Measurements from ENCODE around the gene MYRF. TPM values are rescaled to one million over a fixed set of nuclear protein-coding genes. Genes with fewer than 3 reads are reported as not detected.
A peak's percentile ranks its signal among the peaks of the same experiment; 100 is the strongest.

MYRF gene
- total RNA-seq, 1 experiment from 2014 or later, result not detected

DNA sequence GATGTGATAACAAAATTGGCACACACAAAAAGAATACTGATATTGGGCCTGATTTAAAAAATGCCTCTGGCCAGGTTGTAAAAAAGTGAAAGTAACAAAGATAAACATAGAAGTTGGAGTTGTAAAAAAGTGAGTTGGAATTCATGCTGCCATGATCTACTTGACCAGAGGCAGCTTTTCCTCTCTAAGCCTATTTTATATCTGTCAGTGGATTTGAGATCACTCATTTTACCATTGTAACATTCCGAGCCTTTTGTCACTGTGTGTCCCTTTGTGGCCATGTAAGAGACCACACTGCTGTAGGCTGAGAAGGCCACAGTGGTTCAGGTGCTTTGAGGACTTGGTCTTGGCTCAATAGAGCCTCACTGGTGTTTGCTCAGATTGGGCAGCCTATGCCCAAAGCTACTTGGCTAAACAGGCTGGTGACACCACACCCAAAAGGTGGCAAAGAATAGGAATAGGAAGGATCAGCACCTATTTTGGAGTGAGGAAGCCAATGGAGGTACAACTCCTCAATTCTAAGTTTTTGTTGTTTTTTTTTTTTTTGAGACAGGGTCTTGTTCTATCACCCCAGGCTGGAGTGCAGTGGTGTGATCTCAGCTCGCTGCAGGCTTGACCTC lies 47.3 kb downstream of the MYRF start:
- Histone ChIP-seq H3K36me3 (ENCODE audit: insufficient read depth, low read length) (peaks cover 25% of the 10 kb centered on the region), H3K4me2 (ENCODE audit: low read depth, low read length, poor library complexity, severe bottlenecking) (no peak overlapping the region), H3K4me3 (ENCODE audit: low read length) (no peak overlapping the region), H3K9me3 (ENCODE audit: low read length) (no peaks in the 10 kb centered on the region), H3K27ac (ENCODE audit: low read length) (no peak overlapping the region), H3K27me3 (ENCODE audit: low read length) (no peaks in the 10 kb centered on the region), H3K9ac (ENCODE audit: low read length) (no peak overlapping the region), H3K79me2 (ENCODE audit: low read length) (peaks cover 33% of the 10 kb centered on the region), H3K4me1 (ENCODE audit: low read length) (peaks cover 11% of the 10 kb centered on the region), H2AFZ (ENCODE audit: low read length) (no peak overlapping the region), H3K9me2 (replicated peaks; ENCODE audit: insufficient read depth, low read length) (no peaks in the 10 kb centered on the region), H4K20me1 (ENCODE audit: insufficient read depth, low read depth, low read length) (0 out of 2 replicates have a peak, but pooled peaks cover 7% of the 10 kb centered on the region)
- no peak for DNase-seq

DNA sequence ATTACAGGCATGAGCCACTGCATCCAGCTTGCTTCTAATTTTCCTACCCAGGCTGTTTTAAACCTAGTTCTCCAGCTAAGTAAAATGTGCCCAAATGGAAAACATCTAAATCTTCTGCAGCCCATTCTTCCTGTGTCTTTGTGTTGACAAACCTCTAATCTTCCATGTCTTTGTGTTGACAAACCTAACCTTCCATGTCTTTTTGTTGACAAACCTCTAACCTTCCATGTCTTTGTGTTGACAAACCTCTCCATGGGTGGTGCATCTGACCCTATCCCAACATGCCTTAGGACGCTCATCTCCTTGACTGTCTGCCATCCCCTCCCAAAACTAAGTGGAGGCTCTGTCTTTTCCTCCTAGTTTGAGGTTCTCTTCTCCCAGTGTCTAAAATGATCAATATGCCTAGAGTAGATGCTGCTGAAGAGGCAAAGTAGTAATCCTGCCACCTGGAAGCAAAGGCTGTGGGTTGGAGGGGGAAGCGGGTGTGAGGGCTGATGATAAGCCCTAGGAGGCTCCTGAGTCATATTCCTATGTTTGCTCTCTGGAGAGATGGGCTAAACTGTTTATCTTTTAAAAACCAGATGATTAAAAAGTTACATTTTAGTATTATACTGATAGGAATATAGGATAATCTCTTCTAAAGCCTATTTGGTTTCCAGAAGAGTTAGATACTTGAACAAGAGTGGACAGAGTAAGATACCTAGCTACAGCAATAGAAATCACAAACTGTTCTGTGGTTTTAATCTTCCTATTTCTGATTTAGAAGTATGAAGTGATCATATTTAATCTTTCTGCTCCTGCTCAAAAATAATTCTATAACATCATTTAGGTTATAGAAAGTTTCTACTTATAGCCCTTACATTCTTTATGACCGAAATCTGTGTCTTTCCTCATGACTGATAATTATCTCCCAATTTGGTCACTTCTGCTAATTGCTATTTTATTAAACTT lies 48.2 kb downstream of the MYRF start:
- peaks cover 7% of the 10 kb centered on the region for H3K4me1 ChIP-seq (ENCODE audit: low read length)
- H3K4me2 ChIP-seq (ENCODE audit: low read depth, low read length, poor library complexity, severe bottlenecking), result no peak overlapping the region
- no peak overlapping the region for H3K9ac ChIP-seq (ENCODE audit: low read length)

DNA sequence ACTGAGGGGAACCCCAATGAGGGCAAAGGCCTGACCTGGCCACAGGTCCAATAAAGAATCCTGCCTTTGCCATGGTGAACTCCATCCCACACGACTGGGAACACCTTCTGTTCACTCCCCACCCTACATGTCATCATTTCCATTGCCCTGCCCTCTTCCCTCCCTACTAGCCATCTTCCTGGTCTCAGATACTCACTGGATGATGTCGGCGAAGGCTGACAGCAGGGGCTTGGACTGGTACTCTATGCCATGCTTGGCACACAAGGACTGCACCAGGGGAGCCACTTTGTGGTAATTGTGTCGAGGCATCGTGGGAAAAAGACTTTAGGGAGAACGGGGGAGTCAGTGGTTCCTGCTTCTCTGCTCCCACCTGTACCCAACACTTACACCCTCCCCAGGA lies 50.2 kb downstream of the MYRF start:
- Histone ChIP-seq H4K20me1 (ENCODE audit: insufficient read depth, low read depth, low read length) (0 out of 2 replicates have a peak, but pooled peaks cover 4% of the 10 kb centered on the region), H3K4me2 (ENCODE audit: low read depth, low read length, poor library complexity, severe bottlenecking) (no peak overlapping the region), H3K9me2 (replicated peaks; ENCODE audit: insufficient read depth, low read length) (no peaks in the 10 kb centered on the region), H3K36me3 (ENCODE audit: insufficient read depth, low read length) (peaks cover 13% of the 10 kb centered on the region; the same call in 1 of the 2 replicates), H3K4me3 (ENCODE audit: low read length) (no peak overlapping the region), H3K9ac (ENCODE audit: low read length) (no peak overlapping the region), H3K79me2 (ENCODE audit: low read length) (peaks cover 7% of the 10 kb centered on the region), H3K27me3 (ENCODE audit: low read length) (no peaks in the 10 kb centered on the region), H3K27ac (ENCODE audit: low read length) (no peak overlapping the region), H2AFZ (ENCODE audit: low read length) (no peak overlapping the region), H3K9me3 (ENCODE audit: low read length) (no peaks in the 10 kb centered on the region), H3K4me1 (ENCODE audit: low read length) (peaks cover 4% of the 10 kb centered on the region; the same call in 1 of the 2 replicates)
- DNase-seq, result no peak

More for the DNA sequence above, 48.2 kb downstream of the MYRF start:
- Histone ChIP-seq H3K9me2 (replicated peaks; ENCODE audit: insufficient read depth, low read length) (no peaks in the 10 kb centered on the region), H4K20me1 (ENCODE audit: insufficient read depth, low read depth, low read length) (0 out of 2 replicates have a peak, but pooled peaks cover 4% of the 10 kb centered on the region), H3K9me3 (ENCODE audit: low read length) (no peaks in the 10 kb centered on the region), H3K27ac (ENCODE audit: low read length) (0 out of 2 replicates have a peak overlapping the region, but pooled peaks have one; percentile 15), H3K36me3 (ENCODE audit: insufficient read depth, low read length) (peaks cover 18% of the 10 kb centered on the region; the same call in 1 of the 2 replicates), H2AFZ (ENCODE audit: low read length) (no peak overlapping the region), H3K4me3 (ENCODE audit: low read length) (no peak overlapping the region), H3K27me3 (ENCODE audit: low read length) (no peaks in the 10 kb centered on the region), H3K79me2 (ENCODE audit: low read length) (peaks cover 25% of the 10 kb centered on the region)
- DNase-seq, result no peak

DNA sequence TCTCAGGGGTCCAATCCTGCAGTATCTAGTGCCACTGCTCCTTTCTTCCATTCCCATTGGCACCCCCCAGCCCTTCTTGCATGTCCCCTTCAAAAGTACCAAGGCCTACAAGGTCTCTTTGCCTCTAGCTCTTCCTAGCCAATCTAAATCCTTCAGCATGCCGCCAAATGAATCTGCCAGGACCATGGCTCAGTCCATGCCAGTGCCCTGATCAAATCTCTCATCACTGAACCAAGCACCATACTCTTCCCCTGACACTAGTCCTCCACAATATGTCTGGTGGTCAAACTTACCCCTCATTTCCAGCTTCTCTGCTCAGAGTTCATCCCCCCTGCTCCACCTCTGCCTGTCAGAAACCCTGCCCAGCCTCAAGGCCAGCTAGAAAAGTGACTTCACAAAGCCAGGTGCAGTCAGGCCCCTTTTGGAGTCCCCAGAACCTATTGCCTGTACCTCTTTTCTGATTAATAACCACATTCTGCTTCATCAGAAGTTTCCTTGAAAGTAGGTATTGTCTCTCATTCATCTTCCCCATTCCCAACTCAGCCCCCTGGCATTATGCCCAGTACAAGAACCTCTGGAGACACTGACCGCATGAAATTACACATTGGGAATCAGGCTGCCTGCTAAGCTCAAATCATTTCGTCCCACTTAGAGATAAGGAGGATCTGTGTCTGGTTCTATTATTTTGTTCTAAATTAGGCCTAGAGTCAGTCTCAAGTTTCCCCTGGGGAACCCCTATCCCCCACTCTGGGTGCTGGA lies 51.6 kb downstream of the MYRF start:
- H3K79me2 ChIP-seq (ENCODE audit: low read length), result no peaks in the 10 kb centered on the region; the same call in 1 of the 2 replicates
- DNase-seq, result no peak
- no peaks in the 10 kb centered on the region for H3K9me3 ChIP-seq (ENCODE audit: low read length)
- 0 out of 2 replicates have a peak, but pooled peaks cover 4% of the 10 kb centered on the region for H4K20me1 ChIP-seq (ENCODE audit: insufficient read depth, low read depth, low read length)
- no peak overlapping the region for H2AFZ ChIP-seq (ENCODE audit: low read length)
- H3K27me3 ChIP-seq (ENCODE audit: low read length), result no peaks in the 10 kb centered on the region
- H3K4me2 ChIP-seq (ENCODE audit: low read depth, low read length, poor library complexity, severe bottlenecking), result no peak overlapping the region
- H3K9me2 ChIP-seq (replicated peaks; ENCODE audit: insufficient read depth, low read length), result no peaks in the 10 kb centered on the region
- H3K9ac ChIP-seq (ENCODE audit: low read length), result no peak overlapping the region
- H3K27ac ChIP-seq (ENCODE audit: low read length), result no peak overlapping the region
- peaks cover 4% of the 10 kb centered on the region; the same call in 1 of the 2 replicates for H3K4me1 ChIP-seq (ENCODE audit: low read length)
- H3K36me3 ChIP-seq (ENCODE audit: insufficient read depth, low read length), result peaks cover 6% of the 10 kb centered on the region; the same call in 1 of the 2 replicates
- H3K4me3 ChIP-seq (ENCODE audit: low read length), result no peak overlapping the region

DNA sequence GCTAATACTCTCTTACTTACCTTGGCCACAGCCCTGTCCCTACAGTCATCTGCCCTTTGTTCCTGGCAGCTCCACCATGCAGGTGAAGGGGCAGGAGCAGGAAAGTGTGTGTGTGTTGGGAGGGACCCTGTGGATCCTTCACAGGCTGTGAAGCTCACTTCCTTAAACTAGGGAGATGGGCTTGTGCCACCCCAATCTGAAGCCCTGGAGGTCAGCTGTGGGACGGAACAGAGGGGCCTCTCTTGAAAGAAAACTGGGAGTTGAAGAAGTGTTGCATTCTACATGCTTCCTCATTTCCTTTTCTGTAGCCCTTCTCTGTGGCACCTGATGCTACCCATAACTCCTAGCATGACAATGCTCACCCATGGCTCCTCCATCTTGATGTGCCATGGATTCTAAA lies 52.7 kb downstream of the MYRF start:
- Histone ChIP-seq H3K9me3 (ENCODE audit: low read length) (no peaks in the 10 kb centered on the region), H2AFZ (ENCODE audit: low read length) (no peak overlapping the region), H3K4me3 (ENCODE audit: low read length) (no peak overlapping the region), H3K9ac (ENCODE audit: low read length) (no peak overlapping the region), H3K27ac (ENCODE audit: low read length) (no peak overlapping the region), H3K27me3 (ENCODE audit: low read length) (no peaks in the 10 kb centered on the region), H3K36me3 (ENCODE audit: insufficient read depth, low read length) (peaks cover 14% of the 10 kb centered on the region; the same call in 1 of the 2 replicates), H3K4me2 (ENCODE audit: low read depth, low read length, poor library complexity, severe bottlenecking) (no peak overlapping the region), H4K20me1 (ENCODE audit: insufficient read depth, low read depth, low read length) (0 out of 2 replicates have a peak, but pooled peaks cover 4% of the 10 kb centered on the region), H3K79me2 (ENCODE audit: low read length) (no peaks in the 10 kb centered on the region), H3K4me1 (ENCODE audit: low read length) (peaks cover 4% of the 10 kb centered on the region; the same call in 1 of the 2 replicates), H3K9me2 (replicated peaks; ENCODE audit: insufficient read depth, low read length) (no peaks in the 10 kb centered on the region)
- DNase-seq, result no peak

DNA sequence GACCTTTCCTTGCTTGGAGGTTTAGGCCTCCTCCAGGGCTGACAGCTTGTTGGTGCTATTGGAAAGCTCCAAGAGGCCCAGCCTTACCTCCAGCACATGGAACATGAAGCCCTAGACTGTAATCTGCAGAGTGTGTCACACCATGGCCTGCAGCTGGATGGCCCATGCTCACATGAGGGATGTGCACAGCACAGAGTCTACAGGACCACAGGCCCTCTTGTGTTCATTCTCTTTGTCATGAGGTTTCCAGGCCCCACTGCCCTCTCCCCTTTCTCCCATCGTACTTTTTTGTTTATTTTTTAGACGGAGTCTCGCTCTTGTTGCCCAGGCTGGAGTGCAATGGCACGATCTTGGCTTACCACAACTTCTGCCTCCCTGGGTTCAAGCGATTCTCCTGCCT lies 54.3 kb downstream of the MYRF start:
- Histone ChIP-seq H3K4me1 (ENCODE audit: low read length) (no peaks in the 10 kb centered on the region), H2AFZ (ENCODE audit: low read length) (no peak overlapping the region), H3K9me2 (replicated peaks; ENCODE audit: insufficient read depth, low read length) (no peaks in the 10 kb centered on the region), H3K27me3 (ENCODE audit: low read length) (no peaks in the 10 kb centered on the region), H3K4me3 (ENCODE audit: low read length) (no peak overlapping the region), H3K27ac (ENCODE audit: low read length) (no peak overlapping the region), H3K9ac (ENCODE audit: low read length) (no peak overlapping the region), H4K20me1 (ENCODE audit: insufficient read depth, low read depth, low read length) (0 out of 2 replicates have a peak, but pooled peaks cover 4% of the 10 kb centered on the region), H3K36me3 (ENCODE audit: insufficient read depth, low read length) (peaks cover 8% of the 10 kb centered on the region; the same call in 1 of the 2 replicates), H3K79me2 (ENCODE audit: low read length) (no peaks in the 10 kb centered on the region), H3K4me2 (ENCODE audit: low read depth, low read length, poor library complexity, severe bottlenecking) (no peak overlapping the region), H3K9me3 (ENCODE audit: low read length) (no peaks in the 10 kb centered on the region)
- DNase-seq, result no peak

DNA sequence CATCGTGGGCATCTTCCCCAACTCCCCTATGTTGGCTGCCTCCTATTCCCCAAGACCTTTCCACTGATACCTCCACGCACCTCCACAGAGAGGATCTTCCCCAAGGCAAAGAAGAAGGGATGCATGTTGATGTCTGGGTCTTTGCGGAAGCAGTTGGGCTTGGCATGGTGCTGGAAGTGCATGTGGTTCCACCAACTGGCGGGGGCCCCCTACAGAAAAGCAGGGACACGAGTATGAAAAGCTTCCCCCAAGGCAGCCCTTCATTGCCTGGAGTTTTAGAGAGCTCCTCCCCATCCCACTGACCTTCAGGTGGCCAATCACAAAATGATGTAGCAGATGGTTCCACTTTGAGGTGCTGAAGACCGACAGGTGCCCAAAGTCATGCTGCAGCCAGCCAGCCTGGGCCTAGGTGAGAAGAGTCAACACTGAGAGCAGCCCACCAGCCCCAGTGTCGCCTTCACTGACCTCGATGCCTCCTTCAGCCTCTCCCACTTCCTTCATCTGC lies 58.3 kb downstream of the MYRF start:
- H4K20me1 ChIP-seq (ENCODE audit: insufficient read depth, low read depth, low read length), result no peaks in the 10 kb centered on the region
- no peaks in the 10 kb centered on the region for H3K9me3 ChIP-seq (ENCODE audit: low read length)
- peaks cover 18% of the 10 kb centered on the region for H3K36me3 ChIP-seq (ENCODE audit: insufficient read depth, low read length)
- no peak overlapping the region for H3K27ac ChIP-seq (ENCODE audit: low read length)
- H2AFZ ChIP-seq (ENCODE audit: low read length), result no peak overlapping the region
- H3K27me3 ChIP-seq (ENCODE audit: low read length), result no peaks in the 10 kb centered on the region
- H3K9me2 ChIP-seq (replicated peaks; ENCODE audit: insufficient read depth, low read length), result no peaks in the 10 kb centered on the region
- DNase-seq, result no peak
- H3K4me3 ChIP-seq (ENCODE audit: low read length), result no peak overlapping the region
- H3K4me2 ChIP-seq (ENCODE audit: low read depth, low read length, poor library complexity, severe bottlenecking), result no peak overlapping the region
- peaks cover 9% of the 10 kb centered on the region; the same call in 1 of the 2 replicates for H3K79me2 ChIP-seq (ENCODE audit: low read length)
- H3K9ac ChIP-seq (ENCODE audit: low read length), result no peak overlapping the region
- H3K4me1 ChIP-seq (ENCODE audit: low read length), result peaks cover 5% of the 10 kb centered on the region; the same call in 1 of the 2 replicates
